Transverse colon (tissue), 4 donors: ENCODE data around the gene SDSL.

Source experiments
- EP300 ChIP-seq: sonication (generic); formaldehyde crosslinking; IDR thresholded peaks from one replicate; pipeline ENCODE4 v1.6.1; 2017; ENCODE audit warnings: antibody characterized with exemption, low read depth
- POLR2A ChIP-seq: fragments of 450-650 bp; IDR thresholded peaks from one replicate; pipeline ENCODE4 v1.6.1; 2016; ENCODE audit warnings: antibody characterized with exemption, mild to moderate bottlenecking, moderate library complexity
- POLR2AphosphoS5 ChIP-seq, 3 donors: sonication (generic); formaldehyde crosslinking; IDR thresholded peaks; one replicate each; pipeline ENCODE4 v1.6.1; 2016; ENCODE audit warnings: antibody characterized with exemption in 3 of 3
- TF ChIP-seq, protein P1 (sequence below), 5 experiments: fragments of 200-600 bp in 3 of 5; fragments of 450-650 bp in 2 of 5; sonication (generic) in 3 of 5; IDR thresholded peaks; 1 replicate in 2 of 5; 2 replicates in 3 of 5; pipeline ENCODE4 v1.5.1; 2016 to 2017; ENCODE audit warnings: antibody characterized with exemption in 5 of 5, inconsistent platforms in 3 of 5, mild to moderate bottlenecking in 2 of 5, moderate library complexity in 1 of 5

DNA sequence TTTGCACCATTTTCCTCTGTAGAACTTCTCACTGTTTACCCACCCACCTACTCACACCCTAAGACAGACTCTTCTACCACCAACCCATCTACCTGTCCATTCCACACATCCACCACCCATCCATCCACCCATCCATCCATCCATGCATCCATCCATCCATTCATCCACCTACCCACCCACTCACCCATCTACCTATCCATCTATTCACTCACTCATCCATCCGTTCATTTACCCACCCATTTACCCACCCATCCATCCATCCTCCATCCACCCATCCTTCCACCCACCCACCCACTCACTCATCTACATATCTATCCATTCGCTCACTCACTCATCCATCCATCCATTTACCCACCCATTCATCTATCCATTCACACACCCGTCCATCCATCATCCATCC is 48.7 kb upstream of the SDSL start:
- TF ChIP-seq, protein P1, sequence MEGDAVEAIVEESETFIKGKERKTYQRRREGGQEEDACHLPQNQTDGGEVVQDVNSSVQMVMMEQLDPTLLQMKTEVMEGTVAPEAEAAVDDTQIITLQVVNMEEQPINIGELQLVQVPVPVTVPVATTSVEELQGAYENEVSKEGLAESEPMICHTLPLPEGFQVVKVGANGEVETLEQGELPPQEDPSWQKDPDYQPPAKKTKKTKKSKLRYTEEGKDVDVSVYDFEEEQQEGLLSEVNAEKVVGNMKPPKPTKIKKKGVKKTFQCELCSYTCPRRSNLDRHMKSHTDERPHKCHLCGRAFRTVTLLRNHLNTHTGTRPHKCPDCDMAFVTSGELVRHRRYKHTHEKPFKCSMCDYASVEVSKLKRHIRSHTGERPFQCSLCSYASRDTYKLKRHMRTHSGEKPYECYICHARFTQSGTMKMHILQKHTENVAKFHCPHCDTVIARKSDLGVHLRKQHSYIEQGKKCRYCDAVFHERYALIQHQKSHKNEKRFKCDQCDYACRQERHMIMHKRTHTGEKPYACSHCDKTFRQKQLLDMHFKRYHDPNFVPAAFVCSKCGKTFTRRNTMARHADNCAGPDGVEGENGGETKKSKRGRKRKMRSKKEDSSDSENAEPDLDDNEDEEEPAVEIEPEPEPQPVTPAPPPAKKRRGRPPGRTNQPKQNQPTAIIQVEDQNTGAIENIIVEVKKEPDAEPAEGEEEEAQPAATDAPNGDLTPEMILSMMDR (IDR thresholded peaks at IDR 0.05) = no peak
- TF ChIP-seq EP300 (no peak), POLR2AphosphoS5 (IDR thresholded peaks at IDR 0.05) (no peak), POLR2A (no peak)
